Vagina (tissue), 2 donors: Measurements from ENCODE around the gene TPP1. TPM values are rescaled to one million over a fixed set of nuclear protein-coding genes. Genes with fewer than 3 reads are reported as not detected.
A peak's percentile ranks its signal among the peaks of the same experiment; 100 is the strongest.

ENCODE experiments used
- DNase-seq, 2 donors: peaks; one replicate each; pipeline ENCODE4 v3.0.0-alpha.2; 2017; ENCODE audit errors: extremely low spot score in 2 of 2
- H3K27ac ChIP-seq: fragments of 200-600 bp; sonication (generic); one replicate; pipeline ENCODE4 v1.5.1; 2019
- H3K27me3 ChIP-seq: fragments of 200-600 bp; sonication (generic); one replicate; pipeline ENCODE4 v1.5.1; 2019
- H3K36me3 ChIP-seq, 2 donors: fragments of 200-600 bp; sonication (generic); one replicate each; pipeline ENCODE4 v1.5.1; 2017 to 2019
- H3K4me1 ChIP-seq: fragments of 200-600 bp; sonication (generic); one replicate; pipeline ENCODE4 v1.5.1; 2019
- H3K4me3 ChIP-seq, 2 donors: fragments of 200-600 bp; sonication (generic); 1 replicate in 1 of 2; 2 replicates in 1 of 2; pipeline ENCODE4 v1.5.1; 2016 to 2019
- H3K9me3 ChIP-seq: fragments of 200-600 bp; sonication (generic); one replicate; pipeline ENCODE4 v1.5.1; 2019
- POLR2A ChIP-seq, 2 donors: fragments of 450-650 bp; IDR thresholded peaks; one replicate each; pipeline ENCODE4 v1.6.1; 2017; ENCODE audit warnings: antibody characterized with exemption in 2 of 2, mild to moderate bottlenecking in 2 of 2, moderate library complexity in 2 of 2
- POLR2AphosphoS5 ChIP-seq, 2 donors: sonication (generic); formaldehyde crosslinking; IDR thresholded peaks; one replicate each; pipeline ENCODE4 v1.9.0; 2017; ENCODE audit warnings: antibody characterized with exemption in 2 of 2, mild to moderate bottlenecking in 2 of 2, low read depth in 1 of 2; ENCODE audit not compliant: insufficient read depth in 1 of 2
- intact Hi-C: fragments of 100-400 bp; cut with DNase I; formaldehyde crosslinking; loops from one replicate; pipeline ENCODE4 v1.15.1; 2023
- total RNA-seq: library from RNA; depleted of rRNA; stranded (reverse); fragments of >200 nt; gene quantifications from one replicate; pipeline ENCODE4 v1.2.3, GENCODE V29; 2016
- TF ChIP-seq, protein P1 (sequence below), 3 experiments: fragments of 450-650 bp in 2 of 3; fragments of 200-600 bp in 1 of 3; sonication (generic) in 1 of 3; IDR thresholded peaks; one replicate each; pipeline ENCODE4 v1.5.1; 2017 to 2019; ENCODE audit warnings: antibody characterized with exemption in 3 of 3, mild to moderate bottlenecking in 2 of 3, moderate library complexity in 2 of 3

Gene TPP1
- total RNA-seq, 1 donor from 2014 or later = 77.3 TPM

DNA sequence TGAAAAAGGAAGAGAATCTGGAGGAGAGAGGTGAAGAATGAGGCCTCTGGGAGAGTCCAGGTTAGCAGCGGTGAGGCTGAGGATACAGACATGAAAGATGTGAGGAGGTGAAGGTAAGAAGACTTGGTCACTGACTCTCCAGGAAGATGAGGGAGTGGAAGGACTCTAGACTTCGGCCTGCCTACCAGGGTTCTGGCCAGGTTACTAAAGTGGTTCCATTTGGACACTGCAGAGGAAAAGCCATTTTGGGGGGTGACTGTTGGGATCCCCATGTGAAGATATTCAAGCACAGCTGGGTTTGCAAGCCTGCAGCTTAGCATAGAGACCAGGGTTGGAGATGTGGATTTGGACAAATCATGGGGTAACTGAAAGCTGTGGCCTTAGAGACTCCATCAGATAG, 28.6 kb upstream of the TPP1 start:
- intact Hi-C loops = no loop called here
- Histone ChIP-seq H3K27ac (peak overlapping the region; percentile 63), H3K27me3 (no peaks in the 10 kb centered on the region), H3K4me3 (no peak overlapping the region), H3K4me1 (peaks cover 25% of the 10 kb centered on the region), H3K36me3 (no peaks in the 10 kb centered on the region), H3K9me3 (no peaks in the 10 kb centered on the region)
- peak in 1 of 2 donors; percentile 79 for DNase-seq
- TF ChIP-seq, protein P1, sequence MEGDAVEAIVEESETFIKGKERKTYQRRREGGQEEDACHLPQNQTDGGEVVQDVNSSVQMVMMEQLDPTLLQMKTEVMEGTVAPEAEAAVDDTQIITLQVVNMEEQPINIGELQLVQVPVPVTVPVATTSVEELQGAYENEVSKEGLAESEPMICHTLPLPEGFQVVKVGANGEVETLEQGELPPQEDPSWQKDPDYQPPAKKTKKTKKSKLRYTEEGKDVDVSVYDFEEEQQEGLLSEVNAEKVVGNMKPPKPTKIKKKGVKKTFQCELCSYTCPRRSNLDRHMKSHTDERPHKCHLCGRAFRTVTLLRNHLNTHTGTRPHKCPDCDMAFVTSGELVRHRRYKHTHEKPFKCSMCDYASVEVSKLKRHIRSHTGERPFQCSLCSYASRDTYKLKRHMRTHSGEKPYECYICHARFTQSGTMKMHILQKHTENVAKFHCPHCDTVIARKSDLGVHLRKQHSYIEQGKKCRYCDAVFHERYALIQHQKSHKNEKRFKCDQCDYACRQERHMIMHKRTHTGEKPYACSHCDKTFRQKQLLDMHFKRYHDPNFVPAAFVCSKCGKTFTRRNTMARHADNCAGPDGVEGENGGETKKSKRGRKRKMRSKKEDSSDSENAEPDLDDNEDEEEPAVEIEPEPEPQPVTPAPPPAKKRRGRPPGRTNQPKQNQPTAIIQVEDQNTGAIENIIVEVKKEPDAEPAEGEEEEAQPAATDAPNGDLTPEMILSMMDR (IDR thresholded peaks at IDR 0.05) = no peak
- no peak for TF ChIP-seq POLR2A (IDR thresholded peaks at IDR 0.05)
- TF ChIP-seq POLR2AphosphoS5 (IDR thresholded peaks at IDR 0.05; ENCODE audit: insufficient read depth in 1 of 2, low read depth in 1 of 2) = no peak

DNA sequence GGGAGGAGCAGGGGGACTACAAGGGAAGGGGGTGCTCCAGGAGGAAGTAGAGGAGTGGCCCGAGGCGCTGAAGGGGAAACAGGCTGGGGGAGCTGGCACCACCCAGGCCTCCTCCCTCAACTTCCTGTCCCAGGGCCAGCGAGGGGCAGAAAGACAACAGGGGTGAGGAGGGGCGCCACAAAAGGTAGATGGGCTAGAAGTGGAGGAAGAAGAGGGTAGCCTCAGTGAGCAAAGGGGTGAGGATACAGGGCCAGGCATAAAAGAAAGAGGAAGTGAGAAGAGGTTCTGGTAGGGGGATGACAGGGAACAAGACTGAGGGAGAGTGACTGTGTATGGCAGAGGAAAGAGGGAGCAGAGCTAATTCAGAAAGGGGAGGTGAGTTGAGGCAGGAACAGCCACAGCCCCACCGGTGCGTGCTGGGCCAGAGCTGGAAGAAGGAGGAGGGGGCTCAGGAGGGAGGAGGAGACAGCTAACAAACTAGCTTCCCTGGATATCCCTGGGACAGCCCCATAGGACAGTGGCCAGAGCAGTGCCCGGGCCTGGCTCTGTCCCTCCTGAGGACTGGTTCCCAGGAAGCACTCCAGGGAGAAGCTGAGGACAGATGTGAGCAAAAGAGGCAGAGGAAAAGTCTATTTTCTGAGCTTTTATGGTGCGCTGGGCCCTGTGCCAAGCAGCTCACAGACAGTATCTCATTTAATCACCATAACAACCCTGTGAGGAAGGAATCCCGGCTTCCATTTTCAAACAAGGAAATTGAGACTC, 27.9 kb upstream of the TPP1 start:
- peak overlapping the region; percentile 20 to 25 for H3K4me3 ChIP-seq
- peak in 1 of 2 donors; percentile 82 for DNase-seq

DNA sequence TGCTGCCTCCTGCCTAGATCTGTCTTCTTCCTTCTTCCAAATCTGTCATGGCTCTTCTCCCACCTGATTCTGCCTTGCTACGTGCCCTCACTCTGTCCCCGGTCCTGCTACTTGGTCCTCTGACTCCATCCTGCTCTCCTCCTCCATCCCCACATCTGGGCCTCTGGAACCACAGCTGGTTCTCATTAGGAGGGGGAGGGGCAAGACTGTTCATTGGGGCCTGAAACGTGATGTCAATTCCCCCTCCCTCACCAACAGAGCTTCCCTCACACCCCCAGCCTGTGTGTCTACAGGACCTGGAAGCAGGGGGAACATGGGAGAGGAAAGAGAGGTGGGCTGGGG, 27.3 kb upstream of the TPP1 start:
- Histone ChIP-seq H3K27ac (peak overlapping the region; percentile 63), H3K4me1 (peaks cover 25% of the 10 kb centered on the region), H3K9me3 (no peaks in the 10 kb centered on the region), H3K36me3 (no peaks in the 10 kb centered on the region), H3K4me3 (peak overlapping the region; percentile 20 to 25), H3K27me3 (no peaks in the 10 kb centered on the region)
- TF ChIP-seq POLR2A (IDR thresholded peaks at IDR 0.05) (peak in 1 of 2 donors; percentile 39), POLR2AphosphoS5 (IDR thresholded peaks at IDR 0.05; ENCODE audit: insufficient read depth in 1 of 2, low read depth in 1 of 2) (peak; percentile 22 to 39)
- TF ChIP-seq, protein P1 (IDR thresholded peaks at IDR 0.05) = no peak
- intact Hi-C loops = no loop called here
- DNase-seq = peak in 1 of 2 donors; percentile 94

More for the DNA sequence above, 27.9 kb upstream of the TPP1 start:
- Histone ChIP-seq H3K4me1 (peaks cover 25% of the 10 kb centered on the region), H3K27ac (peak overlapping the region; percentile 63), H3K27me3 (no peaks in the 10 kb centered on the region), H3K36me3 (no peaks in the 10 kb centered on the region), H3K9me3 (no peaks in the 10 kb centered on the region)
- peak in 1 of 2 donors; percentile 33 for TF ChIP-seq POLR2AphosphoS5 (IDR thresholded peaks at IDR 0.05; ENCODE audit: insufficient read depth in 1 of 2, low read depth in 1 of 2)
- TF ChIP-seq POLR2A (IDR thresholded peaks at IDR 0.05) = no peak
- intact Hi-C loops = no loop called here

DNA sequence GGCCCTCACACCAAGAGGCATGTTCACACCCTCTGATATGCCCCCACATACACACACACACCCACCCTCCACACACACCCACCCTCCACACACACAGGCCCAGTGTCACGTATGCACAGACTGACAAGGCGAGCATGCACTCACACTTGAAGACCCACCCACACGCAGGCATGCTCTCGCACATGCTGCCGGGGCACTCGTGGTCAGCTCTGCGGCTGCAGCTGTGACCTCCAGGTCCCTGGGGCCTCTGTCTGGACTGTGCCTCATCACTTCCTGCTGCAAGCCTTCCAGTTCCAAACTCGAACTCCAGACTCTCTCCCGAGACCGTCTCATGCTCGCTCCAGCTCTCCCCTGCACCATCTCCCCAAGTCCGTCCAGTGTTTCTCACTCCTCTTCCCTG, 26.8 kb upstream of the TPP1 start:
- no peak for TF ChIP-seq POLR2A (IDR thresholded peaks at IDR 0.05)
- TF ChIP-seq, protein P1 (IDR thresholded peaks at IDR 0.05) = no peak
- TF ChIP-seq POLR2AphosphoS5 (IDR thresholded peaks at IDR 0.05; ENCODE audit: insufficient read depth in 1 of 2, low read depth in 1 of 2) = no peak
- Histone ChIP-seq H3K4me1 (peaks cover 25% of the 10 kb centered on the region), H3K36me3 (no peaks in the 10 kb centered on the region), H3K9me3 (no peaks in the 10 kb centered on the region), H3K4me3 (peak overlapping the region; percentile 20 to 25), H3K27ac (peak overlapping the region; percentile 63), H3K27me3 (no peaks in the 10 kb centered on the region)
- intact Hi-C loops = no loop called here
- DNase-seq = peak in 1 of 2 donors; percentile 89

DNA sequence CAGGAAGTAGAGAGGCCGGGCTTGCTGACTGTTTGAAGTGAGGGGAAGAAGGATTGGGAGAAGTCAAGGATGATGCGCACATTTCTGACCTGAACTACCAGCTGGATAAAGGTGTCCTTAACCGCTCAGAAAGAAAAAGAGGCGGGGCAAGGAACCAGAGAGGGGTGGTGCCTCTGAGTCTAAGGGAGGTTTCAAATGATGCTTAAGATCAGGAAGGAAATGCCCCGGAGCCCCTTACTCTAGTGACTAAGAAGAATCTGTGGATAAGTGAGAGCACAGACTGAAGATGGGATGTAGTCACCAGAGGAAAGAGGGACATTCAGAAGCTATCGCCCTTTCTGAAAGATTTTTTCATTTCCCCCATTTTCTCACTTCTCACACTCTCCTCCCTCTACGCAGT, 23.7 kb upstream of the TPP1 start:
- intact Hi-C loops = no loop called here
- TF ChIP-seq, protein P1 (IDR thresholded peaks at IDR 0.05) = no peak
- TF ChIP-seq POLR2AphosphoS5 (IDR thresholded peaks at IDR 0.05; ENCODE audit: insufficient read depth in 1 of 2, low read depth in 1 of 2) (no peak), POLR2A (IDR thresholded peaks at IDR 0.05) (no peak)
- H3K27me3 ChIP-seq = no peaks in the 10 kb centered on the region
- no peak overlapping the region for H3K4me3 ChIP-seq
- H3K27ac ChIP-seq = no peak overlapping the region
- H3K36me3 ChIP-seq = peaks cover 0 to 14% of the 10 kb centered on the region in 2 donors
- H3K9me3 ChIP-seq = no peaks in the 10 kb centered on the region
- DNase-seq = no peak
- H3K4me1 ChIP-seq = peaks cover 42% of the 10 kb centered on the region
